Nephron progenitor cell (in vitro differentiated cells): ENCODE results near the gene STAC.

Source experiments
- DNase-seq: peaks from one replicate; pipeline ENCODE4 v3.0.0; 2021
- H3K27ac Mint-ChIP-seq: 2 replicates; pipeline ENCODE4 v1.8.0; 2021; ENCODE audit warnings: mild to moderate bottlenecking, moderate library complexity, mixed read lengths
- H3K27me3 Mint-ChIP-seq: 2 replicates; pipeline ENCODE4 v1.8.0; 2021; ENCODE audit warnings: mild to moderate bottlenecking, low read depth, mixed read lengths; ENCODE audit not compliant: poor library complexity
- H3K36me3 Mint-ChIP-seq: 2 replicates; pipeline ENCODE4 v1.8.0; 2021; ENCODE audit warnings: low read depth, mixed read lengths
- H3K4me1 Mint-ChIP-seq: 2 replicates; pipeline ENCODE4 v1.8.0; 2021; ENCODE audit warnings: mixed read lengths
- H3K4me3 Mint-ChIP-seq: 2 replicates; pipeline ENCODE4 v1.8.0; 2021; ENCODE audit warnings: mild to moderate bottlenecking, moderate library complexity, mixed read lengths
- H3K9me3 Mint-ChIP-seq: 2 replicates; pipeline ENCODE4 v1.8.0; 2021; ENCODE audit warnings: mild to moderate bottlenecking, moderate library complexity, mixed read lengths
- CTCF ChIP-seq: fragments of 200-600 bp; sonication (generic); IDR thresholded peaks from 2 replicates; pipeline ENCODE4 v1.5.0; 2021; ENCODE audit warnings: antibody characterized with exemption

Gene STAC

GRCh38 chr3:36416599-36416998 lies 36.3 kb downstream of the STAC start:
- TF ChIP-seq CTCF = no peak
- peaks cover 7% of the 10 kb centered on the region for H3K36me3 Mint-ChIP-seq
- DNase-seq = no peak
- no peak overlapping the region for H3K4me3 Mint-ChIP-seq
- H3K27ac Mint-ChIP-seq = no peak overlapping the region
- peaks cover 14% of the 10 kb centered on the region for H3K9me3 Mint-ChIP-seq
- H3K27me3 Mint-ChIP-seq = no peaks in the 10 kb centered on the region
- H3K4me1 Mint-ChIP-seq = no peaks in the 10 kb centered on the region

GRCh38 chr3:36417237-36417636 lies 36.9 kb downstream of the STAC start:
- H3K4me3 Mint-ChIP-seq = no peak overlapping the region
- H3K4me1 Mint-ChIP-seq = no peaks in the 10 kb centered on the region
- H3K27ac Mint-ChIP-seq = no peak overlapping the region
- H3K9me3 Mint-ChIP-seq = peaks cover 14% of the 10 kb centered on the region
- DNase-seq = no peak
- H3K27me3 Mint-ChIP-seq = no peaks in the 10 kb centered on the region
- no peak for TF ChIP-seq CTCF
- H3K36me3 Mint-ChIP-seq = peaks cover 7% of the 10 kb centered on the region

DNA sequence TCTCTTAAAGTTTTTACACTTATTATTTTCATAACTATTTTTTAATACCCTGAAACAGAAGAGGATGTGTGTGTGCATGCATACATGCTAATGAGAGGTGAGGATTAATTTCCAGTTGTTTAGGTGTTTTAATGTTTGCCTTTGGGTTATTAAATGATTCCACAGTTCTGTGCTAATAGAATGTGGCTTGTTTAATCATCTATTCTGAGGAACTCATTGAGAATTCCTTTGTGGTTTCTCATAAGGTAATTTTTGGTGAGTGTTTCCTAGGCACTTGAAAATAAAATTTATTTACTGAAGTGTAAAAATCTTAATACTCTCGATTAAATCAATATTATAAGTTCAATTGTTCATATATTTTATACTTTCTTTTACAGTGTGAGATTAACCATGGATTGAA lies 38.0 kb downstream of the STAC start:
- peaks cover 14% of the 10 kb centered on the region for H3K9me3 Mint-ChIP-seq
- TF ChIP-seq CTCF = no peak
- no peaks in the 10 kb centered on the region for H3K27me3 Mint-ChIP-seq
- no peak overlapping the region for H3K4me3 Mint-ChIP-seq
- DNase-seq = no peak
- peaks cover 7% of the 10 kb centered on the region for H3K36me3 Mint-ChIP-seq
- H3K4me1 Mint-ChIP-seq = no peaks in the 10 kb centered on the region
- no peak overlapping the region for H3K27ac Mint-ChIP-seq

- Mint-ChIP-seq H3K9me3 (no peaks in the 10 kb centered on the region), H3K4me3 (no peak overlapping the region), H3K4me1 (no peaks in the 10 kb centered on the region), H3K27me3 (peaks cover 7% of the 10 kb centered on the region), H3K36me3 (no peaks in the 10 kb centered on the region), H3K27ac (no peak overlapping the region)
- no peak for DNase-seq
- no peak for TF ChIP-seq CTCF
Observed at GRCh38 chr3:36428445-36428844, 48.1 kb downstream of the STAC start.

DNA sequence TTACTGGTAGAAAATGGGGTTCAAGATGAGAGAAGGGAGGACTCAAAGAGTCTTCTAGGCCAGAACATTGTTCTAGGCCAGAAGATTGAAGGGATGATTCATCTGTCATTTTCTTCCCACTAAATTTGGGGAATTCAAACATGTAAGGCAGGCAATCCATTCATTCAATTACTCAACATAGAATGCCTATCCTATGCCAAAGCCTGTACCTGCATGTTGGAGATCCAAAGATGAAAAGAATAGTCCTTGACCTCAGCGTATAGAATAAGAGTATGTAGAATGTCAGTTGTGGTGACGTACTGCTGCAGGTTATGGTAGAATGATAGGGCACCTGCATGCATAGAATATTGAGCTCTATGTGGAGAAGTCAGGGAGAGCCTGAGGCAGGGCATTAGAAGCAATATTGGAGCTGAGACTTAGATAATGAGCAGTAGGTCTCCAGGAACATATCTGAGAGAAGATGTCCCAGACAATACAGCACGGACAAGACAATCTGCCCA lies 49.7 kb downstream of the STAC start:
- Mint-ChIP-seq H3K4me1 (no peaks in the 10 kb centered on the region), H3K9me3 (no peaks in the 10 kb centered on the region), H3K36me3 (no peaks in the 10 kb centered on the region), H3K27ac (no peak overlapping the region), H3K4me3 (no peak overlapping the region), H3K27me3 (peaks cover 7% of the 10 kb centered on the region)
- no peak for TF ChIP-seq CTCF
- no peak for DNase-seq

GRCh38 chr3:36433511-36433910 lies 53.2 kb downstream of the STAC start:
- H3K27ac Mint-ChIP-seq = no peak overlapping the region
- no peak for TF ChIP-seq CTCF
- peaks cover 3% of the 10 kb centered on the region for H3K27me3 Mint-ChIP-seq
- no peaks in the 10 kb centered on the region for H3K36me3 Mint-ChIP-seq
- no peak for DNase-seq
- no peaks in the 10 kb centered on the region for H3K4me1 Mint-ChIP-seq
- H3K9me3 Mint-ChIP-seq = no peaks in the 10 kb centered on the region
- H3K4me3 Mint-ChIP-seq = no peak overlapping the region
